ENCODE data around the gene USH2A.

The USH2A gene

DNA sequence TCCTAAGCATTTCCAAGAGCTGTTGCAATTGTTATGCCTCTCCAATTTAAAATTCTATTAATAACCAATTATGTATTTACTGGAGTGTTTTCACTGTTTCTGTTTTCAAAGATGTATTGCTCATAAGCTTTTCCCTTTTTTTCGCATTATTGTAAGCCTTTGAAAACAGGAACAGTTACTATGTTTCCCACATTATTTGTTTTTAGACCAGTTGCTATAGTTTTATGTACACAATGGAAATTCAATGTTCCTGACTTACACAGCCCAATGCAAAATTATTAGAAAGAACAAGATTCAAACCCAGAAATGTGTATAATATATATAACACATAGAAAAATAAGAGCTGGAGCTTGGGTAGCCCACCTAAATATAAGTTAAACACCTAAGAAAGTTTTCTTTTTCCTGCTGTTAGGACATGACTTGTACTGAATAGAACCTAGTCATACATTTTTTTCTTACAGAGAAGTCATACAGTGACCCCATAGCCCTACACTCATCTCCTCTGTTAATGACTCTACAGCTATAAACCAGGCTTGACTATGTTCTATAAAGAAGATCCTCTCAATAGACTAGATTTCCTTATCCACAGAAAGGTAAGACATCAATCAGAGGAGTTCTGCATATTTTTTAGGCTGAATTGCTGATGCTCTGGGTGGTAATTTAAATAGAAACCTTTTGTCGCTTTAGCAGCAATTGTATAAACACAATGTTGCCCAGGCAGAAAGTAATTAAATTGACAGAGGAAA, 299.6 kb downstream of the USH2A start:
- no peak for DNase-seq

DNA sequence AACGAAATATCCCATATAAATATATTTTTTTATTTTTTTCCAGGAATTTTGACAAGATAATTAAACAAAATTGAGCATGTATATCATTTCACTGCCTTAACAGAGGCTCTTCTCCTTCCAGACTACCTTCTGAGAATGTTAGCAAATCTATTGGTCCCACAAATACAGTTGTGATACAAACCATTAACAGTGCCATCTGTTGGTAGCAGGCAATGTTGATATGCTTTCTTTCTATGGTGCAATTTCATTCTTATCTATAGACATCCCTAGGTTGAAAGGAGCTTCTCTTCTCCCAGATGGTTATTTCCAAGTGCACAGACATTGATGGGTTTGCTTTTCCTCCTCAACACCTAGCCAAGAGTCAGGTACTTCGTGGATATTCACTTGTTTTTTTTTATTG, 303.6 kb downstream of the USH2A start:
- DNase-seq, result no peak

DNA sequence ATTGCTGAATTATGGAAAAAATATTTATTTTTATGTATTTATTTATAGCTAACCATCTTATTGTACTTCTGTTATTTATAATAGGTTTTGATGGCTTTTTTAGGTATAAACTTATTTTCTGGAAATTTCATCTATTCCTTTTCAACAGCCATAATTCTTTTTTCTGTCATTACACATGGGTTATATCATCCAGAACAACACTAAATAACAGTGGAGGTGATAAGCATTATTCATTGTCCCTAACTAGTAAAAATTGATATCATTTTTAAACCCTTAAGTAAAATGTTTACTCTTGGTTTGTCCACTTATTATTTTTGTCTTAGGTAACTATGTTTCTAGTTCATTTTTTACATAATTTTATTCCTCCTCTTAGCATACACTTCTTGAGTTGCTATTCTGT, 309.1 kb downstream of the USH2A start:
- no peak for DNase-seq

DNA sequence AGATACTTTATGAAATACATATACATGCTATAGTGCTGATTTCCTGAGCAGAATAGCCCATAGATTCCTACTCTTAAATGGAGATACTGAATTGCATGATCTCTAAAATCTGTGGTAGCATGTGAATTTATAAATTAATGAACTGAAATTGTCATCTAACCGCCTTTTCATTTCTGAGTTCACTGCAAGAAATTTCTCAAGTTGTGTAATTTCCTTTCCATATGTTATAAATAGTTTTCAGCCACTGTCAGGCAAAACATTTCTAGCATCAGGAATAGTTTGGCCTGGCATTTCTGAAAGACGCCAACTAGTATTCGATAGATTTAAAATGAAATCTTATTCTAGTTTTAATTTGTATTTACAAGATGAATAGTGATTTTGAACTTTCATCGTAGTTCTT, 310.1 kb downstream of the USH2A start:
- DNase-seq, result no peak

DNA sequence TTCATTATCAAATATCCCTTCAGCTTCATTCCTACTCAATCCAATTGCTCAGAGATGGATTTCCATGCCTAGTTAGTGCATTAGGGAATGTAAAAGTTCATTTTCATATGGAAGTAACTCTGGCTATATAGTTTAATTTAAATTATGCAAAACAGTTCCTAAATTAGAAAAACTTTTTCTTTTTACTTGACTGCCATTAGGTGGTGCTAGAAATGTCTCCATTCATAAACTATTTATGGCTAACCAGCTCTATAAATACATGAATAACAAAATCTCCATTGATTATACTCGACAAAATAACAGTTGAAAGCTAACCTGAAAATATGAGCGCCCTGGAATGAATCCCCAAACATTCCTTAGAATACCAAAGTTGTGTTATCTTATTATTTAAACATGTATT, 311.4 kb downstream of the USH2A start:
- DNase-seq, result no peak

DNA sequence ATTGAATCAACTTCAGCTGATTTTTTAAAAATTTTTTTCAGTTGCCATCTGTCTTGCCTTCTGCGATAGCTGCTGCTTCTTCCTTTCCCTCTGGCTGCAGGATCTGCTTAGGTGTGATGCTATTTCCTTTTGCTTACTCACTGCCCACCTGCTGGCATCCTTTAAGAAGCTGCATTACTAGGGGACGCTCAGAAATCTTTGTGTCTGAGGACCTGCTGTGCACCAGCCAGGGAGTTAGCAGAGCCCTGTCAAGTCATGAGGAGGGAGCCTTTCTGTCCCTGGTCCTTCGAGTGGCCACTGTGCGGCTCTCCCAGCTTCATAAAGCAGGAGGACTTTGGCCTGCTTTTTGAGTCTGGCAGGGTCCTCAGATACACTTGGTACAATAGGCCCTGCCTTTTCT, 327.8 kb downstream of the USH2A start:
- DNase-seq, result no peak

DNA sequence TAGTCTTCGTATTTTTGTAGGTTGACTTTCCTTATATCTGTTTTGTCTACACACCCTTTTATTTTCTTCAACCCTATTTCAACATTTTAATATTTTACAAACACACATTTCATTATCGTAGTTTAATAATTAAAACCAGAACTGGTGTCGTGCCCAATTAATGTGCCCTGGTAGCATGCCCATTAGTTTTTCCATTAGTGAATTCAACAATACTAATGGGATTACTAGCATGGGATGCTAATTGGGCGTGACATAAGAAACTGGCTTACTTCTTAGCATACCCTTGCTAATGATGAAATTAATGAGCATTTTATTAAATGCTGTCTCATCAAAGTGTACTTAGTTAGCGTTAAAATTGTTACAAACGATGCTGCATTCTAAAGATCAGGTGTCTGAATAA, 332.7 kb downstream of the USH2A start:
- DNase-seq, result no peak

DNA sequence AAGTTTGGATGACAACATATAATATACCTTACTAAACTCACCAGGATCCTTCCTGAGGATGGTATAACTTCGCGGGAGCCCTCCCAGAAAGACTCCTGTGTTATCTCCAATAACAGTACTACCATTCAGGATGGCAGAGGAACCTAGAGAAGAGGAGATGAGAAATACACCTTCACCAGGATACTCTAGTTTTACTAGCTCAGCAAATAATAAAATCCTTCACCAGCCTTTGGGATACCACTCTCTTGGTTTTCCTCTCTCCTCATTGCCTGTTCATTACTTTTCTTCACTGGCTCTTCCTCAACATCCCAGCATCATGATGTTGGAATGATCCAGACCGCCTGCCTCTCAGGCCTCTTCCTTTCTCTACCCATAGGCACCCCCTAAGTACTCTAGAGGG, 336.6 kb downstream of the USH2A start:
- no peak for DNase-seq

DNA sequence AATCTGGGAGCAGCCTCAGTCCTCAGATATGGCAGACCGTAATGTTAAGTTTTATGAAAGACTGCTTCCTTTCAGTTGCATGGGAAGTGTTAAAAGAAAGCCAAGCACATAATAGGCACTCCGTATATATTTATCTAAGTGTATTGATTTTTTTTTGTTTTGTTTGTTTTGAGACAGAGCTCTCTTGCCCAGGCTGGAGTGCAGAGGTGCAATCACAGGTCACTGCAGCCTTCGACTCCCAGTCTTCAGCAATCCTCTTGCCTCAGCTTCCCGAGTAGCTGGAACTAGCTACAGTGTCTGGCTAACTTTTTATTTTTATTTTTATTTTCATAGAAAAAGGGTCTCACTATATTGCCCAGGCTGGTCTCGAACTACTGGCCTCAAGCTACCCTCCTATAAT, 341.8 kb downstream of the USH2A start:
- no peak for DNase-seq

DNA sequence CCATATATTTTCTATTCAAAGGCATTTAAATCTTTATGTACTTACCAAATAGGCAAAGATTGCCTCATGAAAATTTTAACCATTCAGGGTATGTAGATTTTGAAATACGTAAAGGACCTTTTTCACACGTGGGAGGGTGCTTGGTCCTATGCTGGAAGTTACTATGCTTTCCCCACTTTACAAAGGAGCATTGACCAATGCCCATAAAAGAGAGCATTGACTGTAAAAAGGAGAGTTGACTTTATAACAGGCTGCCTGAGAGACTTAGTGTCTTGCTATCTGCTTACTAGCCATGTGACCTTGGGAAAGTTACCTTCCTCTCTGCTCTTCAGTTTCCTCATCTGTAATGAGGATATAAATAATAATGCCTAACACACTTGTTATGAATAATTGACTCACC, 346.5 kb downstream of the USH2A start:
- DNase-seq, result no peak

DNA sequence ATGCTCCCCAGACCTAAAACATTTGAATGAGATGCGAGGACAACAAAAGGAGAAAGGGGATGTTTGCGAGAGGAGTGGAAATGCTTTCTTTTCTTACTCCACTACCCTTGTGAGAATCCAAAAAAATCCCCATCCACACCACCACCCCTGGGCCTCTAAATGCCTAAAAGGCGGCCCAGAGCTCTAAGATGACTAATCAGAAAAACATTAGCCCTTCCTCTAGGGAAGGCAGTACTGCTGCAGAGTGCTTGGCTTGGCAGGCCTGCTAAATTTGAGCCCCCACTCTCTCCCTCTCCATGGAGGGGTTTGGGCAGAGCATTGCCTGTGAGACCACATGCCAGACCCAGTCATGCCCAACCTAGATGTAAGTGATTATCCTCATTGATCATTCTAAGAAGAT, 347.9 kb downstream of the USH2A start:
- no peak for DNase-seq

DNA sequence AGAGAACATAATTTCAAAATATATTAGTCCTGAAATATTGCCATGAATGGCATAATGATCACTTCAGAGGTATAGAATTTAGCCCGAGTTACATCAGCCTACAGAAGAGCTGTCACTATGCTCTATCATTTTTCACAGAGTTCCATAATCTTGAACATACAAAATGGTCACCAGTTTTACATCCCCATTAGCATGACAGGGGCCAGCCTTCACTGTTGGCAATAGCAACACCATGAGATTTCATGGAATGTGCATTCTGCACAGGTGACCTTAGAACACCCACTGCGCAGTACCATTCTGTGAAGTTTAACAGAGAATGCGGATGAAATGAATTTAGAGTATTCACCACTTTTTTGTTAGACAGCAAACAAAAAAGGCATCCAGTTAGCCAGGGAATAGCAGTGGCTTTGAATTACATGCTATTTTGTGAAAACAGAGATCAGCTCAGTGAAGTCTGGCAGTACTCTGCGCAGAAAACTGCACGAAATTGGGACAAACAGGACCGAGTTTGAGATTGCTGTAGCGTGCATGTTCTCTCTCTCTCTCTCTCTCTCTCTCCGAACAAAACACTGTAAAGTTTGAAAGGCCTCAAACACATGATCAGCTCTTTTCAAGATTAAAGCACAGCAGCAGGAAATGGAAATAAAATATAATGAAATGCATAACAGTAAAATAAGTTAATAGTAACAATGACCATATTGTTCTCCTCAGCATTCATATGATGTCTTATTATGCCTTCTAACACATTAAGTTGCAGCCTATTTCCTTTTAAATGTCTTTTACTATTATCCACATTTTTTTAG, 349.3 kb downstream of the USH2A start:
- DNase-seq, result no peak

DNA sequence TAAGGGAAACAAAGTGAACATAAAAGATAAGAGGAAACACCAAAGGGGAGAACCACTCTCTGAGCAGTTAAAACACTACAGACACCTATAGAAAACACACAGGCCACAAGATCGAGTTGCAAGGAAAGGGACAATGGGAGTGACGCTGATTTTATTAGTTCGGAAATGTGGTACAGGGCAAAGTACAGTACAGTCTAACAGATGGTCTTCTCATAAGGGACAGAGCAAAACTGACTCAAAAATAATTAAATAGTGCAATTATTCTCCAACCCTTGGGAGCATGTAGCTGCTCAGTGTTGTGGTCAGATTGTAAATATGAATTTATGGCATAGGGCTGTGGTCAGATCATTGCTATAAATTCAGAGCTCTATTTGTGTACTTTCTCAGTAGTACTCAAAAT, 352.0 kb downstream of the USH2A start:
- DNase-seq, result no peak

DNA sequence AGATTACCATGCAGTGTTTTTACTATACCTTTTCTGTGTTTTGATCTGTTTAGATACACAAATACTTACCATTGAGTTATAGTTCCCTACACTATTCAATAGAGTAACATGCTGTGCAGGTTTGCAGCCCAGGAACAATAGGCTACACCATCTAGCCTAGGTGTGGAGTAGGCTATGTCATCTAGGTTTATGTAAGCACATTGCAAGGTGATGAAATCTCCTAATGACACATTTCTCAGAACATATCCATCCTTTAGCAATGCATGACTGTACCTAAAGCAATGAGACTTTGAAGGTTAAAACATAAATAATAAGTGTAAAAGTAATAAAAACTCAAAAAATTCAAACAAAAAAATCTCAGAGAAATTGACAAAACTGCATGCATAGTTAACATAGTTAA, 358.6 kb downstream of the USH2A start:
- DNase-seq, result no peak

DNA sequence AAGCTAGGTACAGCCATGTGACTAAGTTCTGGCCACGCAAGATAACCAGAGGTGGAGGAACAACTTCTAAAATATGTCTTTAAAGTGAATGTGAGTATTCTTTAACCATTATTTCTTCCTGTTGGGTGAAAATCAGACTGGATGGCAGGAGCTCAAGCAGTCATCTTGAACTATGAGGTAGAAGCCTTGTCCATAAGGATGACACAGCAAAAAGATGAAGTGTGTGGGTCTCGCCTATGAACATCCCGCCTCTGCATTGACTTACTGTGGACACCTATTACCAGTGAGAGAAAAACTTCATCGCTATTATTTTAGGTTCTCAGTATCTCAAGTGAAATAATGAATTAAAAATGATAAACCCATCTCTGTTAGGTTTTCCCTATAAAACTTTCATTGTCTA, 365.3 kb downstream of the USH2A start:
- no peak for DNase-seq

DNA sequence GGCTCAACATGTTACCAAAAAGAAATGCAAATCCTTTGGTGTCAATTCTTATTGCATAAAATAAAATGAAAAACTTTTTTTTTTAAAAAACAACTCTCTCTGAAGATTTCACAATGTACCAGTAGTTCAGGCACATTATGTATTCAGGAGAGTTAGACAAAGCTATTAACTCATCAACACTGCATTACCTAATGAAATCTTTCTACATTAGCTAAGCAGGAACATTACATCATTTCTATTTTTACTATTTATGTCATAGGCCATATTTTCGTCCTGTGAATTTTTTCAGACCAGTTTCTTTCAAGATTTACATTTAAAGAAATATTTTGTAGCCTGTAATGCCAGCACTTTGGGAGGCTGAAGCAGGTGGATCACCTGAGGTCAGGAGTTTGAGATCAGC, 366.2 kb downstream of the USH2A start:
- DNase-seq, result no peak

DNA sequence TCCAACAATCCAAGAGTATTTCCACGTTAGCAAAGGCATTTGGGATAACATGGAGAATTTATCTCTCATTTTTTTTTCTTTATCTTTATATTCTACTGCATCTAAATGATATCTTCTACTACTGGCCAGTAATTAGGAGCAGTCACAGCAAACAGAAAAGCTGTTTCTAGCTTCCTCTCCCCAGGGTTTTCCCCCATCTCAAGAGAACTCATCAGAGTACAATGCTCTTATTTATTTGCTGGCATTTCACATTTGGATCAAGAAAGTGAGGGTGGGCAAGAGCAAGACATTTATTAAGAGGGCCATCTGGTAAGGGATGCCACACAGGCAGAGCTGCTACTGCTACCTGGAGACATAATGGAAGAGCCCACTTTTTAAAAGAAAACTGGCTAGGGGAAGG, 368.2 kb downstream of the USH2A start:
- DNase-seq, result no peak

DNA sequence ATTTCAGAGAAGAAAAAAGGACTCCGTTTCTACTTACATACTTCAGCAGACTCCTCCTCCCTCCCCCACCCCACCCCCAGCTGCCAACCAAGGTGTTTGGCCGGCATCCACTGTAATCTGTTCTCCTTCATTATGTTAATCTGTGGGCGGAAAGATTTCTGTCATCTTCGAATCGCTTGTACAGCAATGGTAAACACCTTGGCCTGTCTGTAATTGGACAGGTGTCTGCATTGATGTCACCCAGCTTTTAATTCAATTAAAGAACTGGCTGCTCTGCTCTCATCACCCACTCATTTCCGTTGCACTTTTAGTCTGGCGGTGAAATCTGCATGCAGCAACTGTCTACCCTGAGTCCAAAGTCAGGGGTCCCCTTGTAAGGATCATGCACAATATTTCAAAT, 368.6 kb downstream of the USH2A start:
- DNase-seq, result no peak

DNA sequence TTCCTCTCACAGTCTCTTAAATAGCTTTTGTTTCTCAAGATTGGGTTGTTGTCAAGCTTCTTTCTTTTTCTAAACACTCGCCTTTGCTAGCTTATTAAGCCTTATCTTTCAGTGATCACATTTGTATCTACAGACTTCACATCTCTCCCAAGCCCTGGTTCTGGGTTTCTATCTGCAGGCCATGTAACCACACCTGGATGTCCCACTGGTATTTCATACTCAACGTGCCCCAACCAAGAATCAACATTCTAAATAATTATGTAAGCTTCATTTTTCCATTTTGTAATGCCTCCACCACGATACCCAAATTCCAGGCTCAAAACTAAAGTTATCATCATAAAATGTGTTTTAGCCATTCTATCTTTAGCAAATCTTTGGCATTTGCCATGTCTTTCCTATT, 372.2 kb downstream of the USH2A start:
- DNase-seq, result no peak

DNA sequence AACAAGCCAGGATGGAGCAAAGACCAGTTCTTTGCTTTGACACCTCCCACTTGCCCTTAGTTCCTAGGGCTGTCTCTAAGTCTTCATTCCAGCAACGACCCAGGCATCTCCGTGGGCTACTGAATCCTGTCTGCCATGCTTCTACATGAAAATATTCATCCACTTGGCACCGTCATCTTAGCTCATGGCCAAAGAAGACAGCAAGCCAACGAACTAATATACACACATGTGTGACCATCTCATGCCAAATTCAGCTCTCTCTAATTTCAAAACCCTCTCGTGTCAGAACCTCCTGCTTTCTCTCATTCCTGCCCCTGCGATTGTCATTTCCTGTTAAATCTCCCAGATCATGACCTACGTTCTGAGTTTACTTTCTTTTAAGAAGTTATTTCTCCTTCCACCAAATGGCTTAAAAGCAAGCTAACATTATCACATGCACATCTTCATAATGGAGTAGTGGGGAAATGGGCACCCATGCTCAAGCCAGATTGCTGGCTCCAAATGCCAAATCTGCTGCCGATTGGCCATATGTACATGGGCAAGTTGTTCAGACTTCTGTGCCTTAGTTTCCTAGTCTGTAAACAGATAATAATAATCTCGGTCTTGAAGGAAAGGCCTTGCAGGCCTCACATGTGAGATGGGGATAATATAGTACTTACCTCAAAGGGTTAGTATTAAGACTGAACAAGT, 373.4 kb downstream of the USH2A start:
- no peak for DNase-seq

DNA sequence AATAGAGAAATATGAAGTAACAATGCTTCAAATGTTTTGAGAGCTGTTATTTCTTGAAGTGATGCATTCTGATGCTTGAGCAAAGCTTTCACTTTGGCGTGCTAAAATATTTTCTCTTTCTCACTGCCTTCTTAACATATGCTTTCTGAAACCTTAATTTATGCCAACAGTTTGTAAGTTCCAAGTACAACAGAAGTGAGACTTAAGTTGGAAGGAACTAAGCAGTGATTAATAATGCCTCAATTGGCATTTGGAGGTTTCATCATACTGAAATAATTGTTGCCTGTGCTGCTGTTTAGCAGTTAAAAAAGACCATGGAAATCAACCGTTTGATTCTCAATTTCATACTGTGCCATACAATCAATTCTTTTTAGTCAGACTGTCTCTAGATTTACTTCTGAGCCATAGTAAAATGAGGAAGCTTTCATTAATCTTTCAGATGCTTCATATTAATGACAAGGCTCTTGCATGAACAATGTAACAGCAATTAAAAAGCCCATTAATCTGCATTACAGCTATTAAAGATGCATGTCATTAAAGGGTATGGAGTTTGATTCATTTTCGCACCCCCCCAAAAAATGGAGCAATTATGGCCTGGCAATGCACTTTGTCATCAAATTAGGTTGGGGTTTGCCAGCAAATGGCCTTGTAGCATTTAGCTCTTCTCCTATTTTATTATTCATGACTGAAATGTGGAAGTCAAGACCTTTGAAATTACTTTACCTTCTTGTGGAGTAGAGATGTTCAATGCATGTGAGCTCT, 375.3 kb downstream of the USH2A start:
- DNase-seq, result no peak

DNA sequence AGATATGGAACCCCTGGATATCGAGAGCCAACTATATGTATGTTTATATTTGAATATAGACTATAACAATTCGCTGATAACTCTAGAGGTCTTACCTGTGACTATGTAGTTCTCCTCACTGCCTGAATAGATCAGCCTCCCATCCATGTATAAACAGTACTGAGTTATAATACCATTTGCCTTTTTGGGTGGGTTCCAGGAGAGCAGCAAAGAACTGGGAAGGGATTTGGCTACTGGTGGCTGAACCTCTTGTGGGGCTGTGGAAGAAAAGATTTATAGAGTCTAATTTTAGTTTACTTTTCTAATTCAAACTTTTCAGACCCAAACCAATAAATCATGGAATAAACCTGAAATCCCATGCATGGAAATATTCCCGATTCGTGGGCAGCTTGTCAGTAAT, 376.9 kb downstream of the USH2A start:
- no peak for DNase-seq

DNA sequence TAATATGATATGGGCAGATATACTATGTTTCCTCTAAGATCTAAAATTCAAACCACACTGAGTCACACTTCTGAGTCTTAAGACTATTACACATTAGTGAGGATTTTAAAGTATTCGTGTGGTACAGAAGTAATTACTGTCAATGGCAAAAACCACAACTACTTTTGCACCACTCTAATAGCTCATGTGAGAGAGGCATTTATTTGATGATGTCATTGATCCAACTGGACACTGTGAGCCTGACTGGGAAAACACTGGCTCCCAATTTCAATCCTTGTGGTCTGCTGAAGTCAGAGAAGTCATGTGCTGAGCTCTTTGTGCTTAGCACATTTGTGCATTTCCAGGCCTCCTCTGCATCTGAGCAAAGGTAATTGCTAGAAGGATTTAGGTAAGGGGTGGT, 377.8 kb downstream of the USH2A start:
- no peak for DNase-seq

All from activated CD4-positive, alpha-beta T cell treated with anti-CD3 and anti-CD28 coated beads, Interleukin-2, amount 50 U/mL, for 48 hours (primary cell).